AG04449 (cell line): ENCODE measurements around the gene ALAD.

Experiments used
- CTCF ChIA-PET: fragments of 350-600 bp; formaldehyde crosslinking; extraction: SDS; loops from one replicate; lab custom pipeline; 2021; ENCODE audit warnings: antibody characterized with exemption; lab: Yijun Ruan, JAX
- POLR2A ChIA-PET: fragments of 400-600, 350-600 bp; formaldehyde crosslinking; extraction: SDS; loops from one replicate; lab custom pipeline; 2020; ENCODE audit warnings: antibody characterized with exemption, inconsistent platforms; lab: Yijun Ruan, JAX
- DNase-seq: peaks from one replicate; pipeline ENCODE4 v3.0.0-alpha.2; 2010; ENCODE audit warnings: low read depth, low spot score
- H3K4me3 ChIP-seq: 2 replicates; pipeline ENCODE4 v1.5.1; 2011; ENCODE audit warnings: low read depth, mild to moderate bottlenecking, control low read depth, low read length
- CTCF ChIP-seq: IDR thresholded peaks from one replicate; pipeline ENCODE4 v1.5.1; 2011; ENCODE audit warnings: mild to moderate bottlenecking, moderate library complexity, low read length, control low read depth, inconsistent platforms; ENCODE audit not compliant: insufficient read depth; ENCODE audit errors: missing control alignments

Gene ALAD

DNA sequence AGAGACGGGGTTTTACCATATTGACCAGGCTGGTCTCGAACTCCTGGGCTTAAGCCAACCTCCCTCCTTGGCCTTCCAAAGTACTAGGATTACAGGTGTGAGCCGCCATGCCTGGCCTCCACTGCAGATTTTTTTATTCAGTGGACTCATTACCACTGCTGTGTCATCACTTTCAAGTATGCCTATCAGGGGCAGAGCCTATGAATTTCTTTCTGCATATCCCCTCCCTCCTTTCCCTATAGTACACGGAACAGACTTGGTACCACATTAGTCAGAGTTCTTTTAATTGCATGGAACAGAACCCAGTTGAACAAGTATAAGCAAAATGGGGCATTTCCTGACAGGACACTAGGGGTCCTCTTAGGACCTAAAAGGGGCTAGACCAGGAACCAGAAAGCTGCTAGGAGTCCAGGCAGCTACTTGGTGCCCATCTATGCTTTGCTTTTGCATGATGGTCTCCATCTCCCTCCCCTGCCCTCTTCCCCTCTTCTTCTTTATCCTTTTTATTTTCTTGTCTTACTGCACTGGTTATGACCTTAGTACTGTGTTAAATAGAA is 46.0 kb downstream of the ALAD start:
- no peak overlapping the region for H3K4me3 ChIP-seq
- no peak for TF ChIP-seq CTCF
- ChIA-PET CTCF (interaction anchor here (0.8 kb wide), 2 partner anchors 10 to 48 kb away, joined by 3 read pairs; no protein-coding TSS in a partner anchor), POLR2A (no interaction called here)
- no peak for DNase-seq

DNA sequence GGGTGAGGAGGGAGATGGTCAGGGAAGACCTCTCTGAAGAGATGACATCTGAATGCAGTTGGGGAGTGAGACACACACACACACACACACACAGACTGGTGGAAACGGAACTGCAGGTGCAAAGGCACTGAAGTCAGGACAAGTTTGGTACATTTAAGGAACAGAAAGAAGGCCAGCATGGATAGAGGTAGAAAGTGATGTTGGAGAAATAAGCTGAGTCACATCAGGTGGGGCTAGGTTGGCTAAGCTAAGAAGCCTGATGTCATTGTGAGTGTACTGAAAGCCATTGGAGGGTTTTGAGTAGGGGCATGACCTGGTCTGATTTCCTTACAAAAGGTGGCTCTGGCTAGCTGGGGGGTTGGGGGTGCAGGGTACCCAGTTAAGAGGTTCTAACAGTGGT is 48.7 kb downstream of the ALAD start:
- no peak for TF ChIP-seq CTCF
- no peak overlapping the region for H3K4me3 ChIP-seq
- ChIA-PET POLR2A (no interaction called here), CTCF (interaction anchor here (2.1 kb wide), 1 partner anchor 13 kb away, joined by 10 read pairs; the partner anchor contains the start of gene WDR31)
- no peak for DNase-seq

DNA sequence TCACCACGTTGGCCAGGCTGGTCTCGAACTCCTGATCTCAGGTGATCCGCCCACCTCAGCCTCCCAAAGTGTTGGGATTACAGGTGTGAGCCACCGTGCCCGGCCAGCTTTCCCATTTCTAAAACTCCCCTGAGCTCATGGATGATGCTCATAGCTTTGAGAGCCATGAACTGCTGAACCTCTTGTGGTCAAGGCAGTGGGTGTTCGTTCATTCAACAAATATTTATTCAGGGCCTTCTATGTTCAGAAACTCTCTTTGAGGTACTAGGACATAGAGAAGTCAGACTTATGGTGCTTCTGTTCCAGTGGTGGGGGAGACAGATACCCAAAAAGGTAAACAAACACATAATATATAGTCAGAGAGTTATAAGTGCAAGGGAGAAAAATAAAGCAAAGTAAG is 49.1 kb downstream of the ALAD start:
- TF ChIP-seq CTCF: no peak
- ChIA-PET CTCF (interaction anchor here (2.1 to 3.0 kb wide), 2 partner anchors 12 to 42 kb away, joined by 10 to 15 read pairs; partner anchors contain the start of gene WDR31), POLR2A (no interaction called here)
- no peak overlapping the region for H3K4me3 ChIP-seq
- DNase-seq: no peak

GRCh38 chr9:113350937-113351336 is 50.1 kb downstream of the ALAD start:
- ChIA-PET CTCF (interaction anchor here (2.1 to 3.0 kb wide), 4 partner anchors 8 to 51 kb away, joined by 5 to 18 read pairs (median 12); partner anchors contain the start of genes ALAD and WDR31), POLR2A (interaction anchor here (0.6 kb wide), 1 partner anchor 55 kb away, joined by 4 read pairs; no protein-coding TSS in a partner anchor)
- H3K4me3 ChIP-seq: no peak overlapping the region
- no peak for DNase-seq
- TF ChIP-seq CTCF: no peak

- CTCF ChIA-PET: interaction anchor here (2.1 to 3.0 kb wide), 6 partner anchors 9 to 308 kb away, joined by 5 to 18 read pairs (median 11); partner anchors contain the start of genes ALAD and WDR31
- no peak overlapping the region for H3K4me3 ChIP-seq
- POLR2A ChIA-PET: no interaction called here
- DNase-seq: no peak
- no peak for TF ChIP-seq CTCF
These were observed 50.9 kb downstream of the ALAD start for GRCh38 chr9:113350107-113350661.

- no peak for TF ChIP-seq CTCF
- no peak within 1 kb of the TSS for H3K4me3 ChIP-seq
- CTCF ChIA-PET: interaction anchor here (2.2 to 3.0 kb wide), 5 partner anchors 9 to 309 kb away, joined by 5 to 18 read pairs (median 12); partner anchors contain the start of gene ALAD
These were observed 51.5 kb downstream of the ALAD start, which contains the start of gene BSPRY for GRCh38 chr9:113349445-113350094. BSPRY (plus strand) TSS chr9:113349541; CDS start chr9:113349580, 39 bp downstream.

More at GRCh38 chr9:113349445-113350094, 51.5 kb downstream of the ALAD start, which contains the start of gene BSPRY:
- POLR2A ChIA-PET: no interaction called here
- DNase-seq: no peak
